Pancreas (tissue), 10 donors: Measurements from ENCODE around the gene LEF1. TPM values are rescaled to one million over a fixed set of nuclear protein-coding genes. Genes with fewer than 3 reads are reported as not detected.

ENCODE experiments used
- ATAC-seq, 4 donors: fragments of 200-7000 bp; cut with Tn5 transposase; one replicate each; pipeline versions ENCODE4 v1.8.0 to v1.9.1; 2020; ENCODE audit warnings: mild to moderate bottlenecking in 4 of 4, moderate library complexity in 4 of 4
- DNase-seq, 6 donors: peaks; one replicate each; pipeline ENCODE4 v3.0.0-alpha.2; 2020
- FAIRE-seq: peaks from 2 replicates; lab custom pipeline; 2012; peaks lifted over from hg19 to GRCh38; lab: Jason Lieb, UNC
- H3K27ac ChIP-seq, 4 donors: fragments of 200-600 bp; sonication (generic); 1 replicate in 3 of 4; 2 replicates in 1 of 4; pipeline versions ENCODE4 v1.5.0 to v1.8.0; 2020
- H3K27me3 ChIP-seq, 4 donors: fragments of 200-600 bp; one replicate each; pipeline ENCODE4 v1.8.0; 2021
- H3K36me3 ChIP-seq, 3 donors: fragments of 200-600 bp; sonication (generic) in 1 of 3; one replicate each; pipeline versions ENCODE4 v1.5.0 to v1.8.0; 2020 to 2021
- H3K4me1 ChIP-seq, 3 donors: fragments of 200-600 bp; one replicate each; pipeline ENCODE4 v1.8.0; 2021
- H3K4me3 ChIP-seq, 4 donors: fragments of 200-600 bp; sonication (generic) in 2 of 4; one replicate each; pipeline versions ENCODE4 v1.5.0 to v1.8.0; 2020 to 2021
- H3K9me3 ChIP-seq, 4 donors: fragments of 200-600 bp; one replicate each; pipeline ENCODE4 v1.8.0; 2021
- WGBS, 2 donors: extraction: QIAGEN DNeasy Blood & Tissue Kit; methylation state at CpG; one replicate each; pipeline ENCODE4 v1.1.7; 2013; 5-methylcytosine and 5-hydroxymethylcytosine counted together
- intact Hi-C, 3 donors: fragments of 100-400 bp; cut with DNase I; formaldehyde crosslinking; loops; one replicate each; pipeline versions ENCODE4 v1.11.1 to v1.14.2; 2022
- polyA plus RNA-seq, 2 donors: library from polyadenylated mRNA; stranded (reverse); fragments of 200-250 nt; gene quantifications; one replicate each; pipeline ENCODE4 v1.2.3, GENCODE V29; 2013
- total RNA-seq, 6 donors: library from RNA; stranded (reverse); fragmentation: NEBNext Ultra II Directional in 4 of 6; extraction: Animal tissue kit (Norgen Biotek cat#: 25700) in 4 of 6; gene quantifications; one replicate each; pipeline versions ENCODE4 v1.2.1 to v1.2.4, GENCODE V29; 2021 to 2023
- TF ChIP-seq, protein P1 (sequence below), 4 donors: fragments of 200-600 bp; sonication (generic) in 3 of 4; IDR thresholded peaks; one replicate each; pipeline versions ENCODE4 v1.5.0 to v1.8.0; 2021; ENCODE audit warnings: antibody characterized with exemption in 4 of 4
- donor health status: healthy with polysubstance abuse.
- donor health status: DM: no; HTN: no; CAD: no; lungs with moderate emphysema.
- donor health status: DM: no; HTN: no; CAD: no.
- donor health status: control.
- donor health status: control.
- donor health status: Bipolar disorder and iron deficiency.
- donor health status: DM: yes; HTN: yes; CAD: no.
- donor health status: DM: no; HTN: no; CAD: no.
- donor health status: DM: no; HTN: no; CAD: no.
- donor health status: DM: yes; HTN: yes; CAD: no.

The LEF1 gene
- total and polyA plus RNA-seq, 8 donors: 0.28 to 3.5 (median 0.86) TPM

DNA sequence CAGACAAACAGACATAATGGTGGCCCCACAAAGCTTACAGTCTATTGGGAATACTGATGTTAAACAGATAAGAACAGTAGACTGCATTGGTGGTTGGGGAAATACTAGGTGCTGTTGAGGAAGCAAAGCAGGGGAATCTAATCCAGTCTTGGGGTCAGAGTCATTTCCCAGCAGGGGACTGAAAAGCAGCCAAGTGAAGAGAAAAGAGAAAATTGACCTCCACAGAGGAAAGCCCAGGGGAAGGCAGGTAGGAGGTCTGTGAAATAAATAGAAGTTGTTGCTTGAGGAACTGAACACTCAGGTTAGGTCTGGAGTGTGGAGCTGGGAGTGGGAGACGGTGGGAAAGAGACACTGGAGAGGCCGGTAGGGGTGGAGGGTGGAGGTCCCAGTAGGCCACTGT is 33.0 kb upstream of the LEF1 start:
- no peak for FAIRE-seq
- intact Hi-C loops: no loop called here
- Histone ChIP-seq H3K36me3 (no peaks in the 10 kb centered on the region), H3K4me1 (no peaks in the 10 kb centered on the region), H3K27ac (no peak overlapping the region), H3K27me3 (no peaks in the 10 kb centered on the region), H3K4me3 (no peak overlapping the region), H3K9me3 (no peaks in the 10 kb centered on the region)
- no peak for DNase-seq
- no peak for ATAC-seq
- 86 to 92% methylated on average over 2 of the region's 2 CpGs for WGBS, 2 donors
- TF ChIP-seq, protein P1, sequence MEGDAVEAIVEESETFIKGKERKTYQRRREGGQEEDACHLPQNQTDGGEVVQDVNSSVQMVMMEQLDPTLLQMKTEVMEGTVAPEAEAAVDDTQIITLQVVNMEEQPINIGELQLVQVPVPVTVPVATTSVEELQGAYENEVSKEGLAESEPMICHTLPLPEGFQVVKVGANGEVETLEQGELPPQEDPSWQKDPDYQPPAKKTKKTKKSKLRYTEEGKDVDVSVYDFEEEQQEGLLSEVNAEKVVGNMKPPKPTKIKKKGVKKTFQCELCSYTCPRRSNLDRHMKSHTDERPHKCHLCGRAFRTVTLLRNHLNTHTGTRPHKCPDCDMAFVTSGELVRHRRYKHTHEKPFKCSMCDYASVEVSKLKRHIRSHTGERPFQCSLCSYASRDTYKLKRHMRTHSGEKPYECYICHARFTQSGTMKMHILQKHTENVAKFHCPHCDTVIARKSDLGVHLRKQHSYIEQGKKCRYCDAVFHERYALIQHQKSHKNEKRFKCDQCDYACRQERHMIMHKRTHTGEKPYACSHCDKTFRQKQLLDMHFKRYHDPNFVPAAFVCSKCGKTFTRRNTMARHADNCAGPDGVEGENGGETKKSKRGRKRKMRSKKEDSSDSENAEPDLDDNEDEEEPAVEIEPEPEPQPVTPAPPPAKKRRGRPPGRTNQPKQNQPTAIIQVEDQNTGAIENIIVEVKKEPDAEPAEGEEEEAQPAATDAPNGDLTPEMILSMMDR (IDR thresholded peaks at IDR 0.05): no peak

DNA sequence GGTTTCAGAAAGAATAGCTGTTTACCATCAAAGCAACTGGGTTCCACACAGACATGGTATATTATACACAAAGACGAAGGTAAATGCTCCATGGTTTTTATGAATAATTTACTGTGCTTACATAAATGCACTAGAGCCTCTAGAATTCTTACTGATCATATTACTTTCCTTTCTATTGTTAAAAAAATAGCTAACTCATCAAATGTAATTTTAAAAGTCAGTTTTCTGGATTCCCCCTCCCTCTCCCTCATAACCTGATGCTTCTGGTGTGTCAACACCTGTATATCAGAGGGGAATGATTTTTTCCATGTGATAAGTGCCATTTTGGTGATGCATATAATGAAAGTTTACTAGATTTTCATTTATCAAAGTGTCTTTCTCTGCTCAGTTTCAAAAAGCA is 31.1 kb upstream of the LEF1 start:
- no peaks in the 10 kb centered on the region for H3K36me3 ChIP-seq
- H3K27me3 ChIP-seq: no peaks in the 10 kb centered on the region
- no peak overlapping the region for H3K4me3 ChIP-seq
- FAIRE-seq (no peak), DNase-seq (no peak), ATAC-seq (no peak)
- no peak overlapping the region for H3K27ac ChIP-seq
- 70 to 71% methylated on average over 1 of the region's 1 CpG for WGBS, 2 donors
- intact Hi-C loops: no loop called here
- TF ChIP-seq, protein P1 (IDR thresholded peaks at IDR 0.05): no peak
- no peaks in the 10 kb centered on the region for H3K9me3 ChIP-seq
- no peaks in the 10 kb centered on the region for H3K4me1 ChIP-seq

DNA sequence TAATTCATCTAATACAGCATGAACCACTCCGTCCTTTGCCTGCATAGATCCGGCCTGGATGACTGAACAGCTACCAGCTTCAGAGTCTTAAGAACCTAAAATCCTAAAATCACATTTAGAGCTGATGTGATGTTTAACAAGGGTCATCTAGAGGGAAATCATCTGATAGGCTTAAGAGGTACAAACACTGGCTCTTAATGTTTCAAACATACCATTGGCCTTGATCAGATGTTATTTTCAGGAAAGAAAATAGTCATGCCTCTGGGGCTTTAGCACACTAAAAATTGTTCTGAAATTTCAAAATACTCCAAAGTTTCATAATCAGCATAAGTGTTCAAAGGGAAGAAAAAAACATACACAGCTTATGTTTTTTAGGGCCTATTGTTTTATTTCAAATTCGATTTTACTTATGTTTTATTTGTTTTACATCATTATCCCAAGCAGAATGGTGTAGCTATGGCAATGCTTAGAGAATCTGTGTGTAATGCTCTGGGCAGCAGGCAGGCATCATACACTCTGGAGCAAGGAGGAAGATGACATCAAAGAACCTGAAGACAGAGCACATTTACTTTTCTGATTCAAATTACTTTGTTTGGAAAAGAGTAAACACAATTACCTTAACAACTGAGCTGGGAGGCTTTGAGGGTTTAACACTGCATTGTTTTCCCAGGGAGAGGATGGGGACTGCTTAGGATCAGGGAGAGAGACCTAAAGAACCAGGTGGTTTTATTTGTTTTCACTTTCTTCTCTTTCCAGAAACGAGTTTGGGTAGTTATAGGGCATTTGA is 25.3 kb upstream of the LEF1 start:
- ATAC-seq (peak in 1 of 4 donors; percentile 23), FAIRE-seq (no peak), DNase-seq (no peak)
- intact Hi-C loops: no loop called here
- Histone ChIP-seq H3K27ac (no peak overlapping the region), H3K4me3 (no peak overlapping the region), H3K36me3 (no peaks in the 10 kb centered on the region), H3K9me3 (no peaks in the 10 kb centered on the region), H3K4me1 (no peaks in the 10 kb centered on the region), H3K27me3 (no peaks in the 10 kb centered on the region)
- TF ChIP-seq, protein P1 (IDR thresholded peaks at IDR 0.05): no peak
- WGBS, 2 donors: 48 to 55% methylated on average over 4 of the region's 4 CpGs

DNA sequence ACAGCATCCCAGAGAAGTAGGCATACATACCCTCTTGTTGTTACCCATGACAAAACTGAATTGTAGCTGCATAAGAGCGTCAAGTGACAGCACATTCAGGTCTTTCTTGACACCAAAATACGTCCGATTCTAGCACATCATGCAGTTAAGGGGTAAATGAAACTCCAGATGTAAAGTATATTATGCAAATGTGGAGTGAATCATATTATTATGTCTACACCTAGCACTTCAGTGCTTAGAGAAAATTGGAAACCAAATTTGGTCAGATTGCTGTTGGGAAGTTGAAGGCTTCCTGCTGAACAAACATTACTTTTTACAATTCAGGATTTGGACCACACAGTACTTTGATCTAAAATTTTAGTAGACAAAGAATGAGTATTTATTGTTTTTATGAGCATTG is 24.2 kb upstream of the LEF1 start:
- Histone ChIP-seq H3K9me3 (no peaks in the 10 kb centered on the region), H3K4me3 (no peak overlapping the region), H3K36me3 (no peaks in the 10 kb centered on the region), H3K27ac (no peak overlapping the region), H3K27me3 (no peaks in the 10 kb centered on the region), H3K4me1 (no peaks in the 10 kb centered on the region)
- 80 to 97% methylated on average over 3 of the region's 3 CpGs for WGBS, 2 donors
- FAIRE-seq (no peak), DNase-seq (no peak), ATAC-seq (no peak)
- intact Hi-C loops: no loop called here
- TF ChIP-seq, protein P1 (IDR thresholded peaks at IDR 0.05): no peak

- 73 to 76% methylated on average over 3 of the region's 3 CpGs for WGBS, 2 donors
- no peak for DNase-seq
- TF ChIP-seq, protein P1 (IDR thresholded peaks at IDR 0.05): no peak
- H3K4me1 ChIP-seq: no peaks in the 10 kb centered on the region
- H3K9me3 ChIP-seq: no peaks in the 10 kb centered on the region
- H3K27me3 ChIP-seq: no peaks in the 10 kb centered on the region
- no peak overlapping the region for H3K4me3 ChIP-seq
- H3K27ac ChIP-seq: no peak overlapping the region
- H3K36me3 ChIP-seq: no peaks in the 10 kb centered on the region
- intact Hi-C loops: no loop called here
- ATAC-seq: no peak
- FAIRE-seq: no peak
These were observed 23.3 kb upstream of the LEF1 start for GRCh38 chr4:108192056-108192455.
